Gastroesophageal sphincter (tissue), 4 donors: ENCODE measurements around the gene CLNS1A. TPM values are rescaled to one million over a fixed set of nuclear protein-coding genes. Genes with fewer than 3 reads are reported as not detected.

Experiments
- ATAC-seq: fragments of 150-250 bp; one replicate; pipeline ENCODE4 v1.9.1; 2016; ENCODE audit warnings: mild to moderate bottlenecking, moderate library complexity
- H3K27ac ChIP-seq, 4 donors: fragments of 200-600 bp; sonication (generic) in 3 of 4; 1 replicate in 3 of 4; 2 replicates in 1 of 4; pipeline ENCODE4 v1.5.1; 2016 to 2019
- H3K27me3 ChIP-seq: fragments of 200-600 bp; sonication (generic); one replicate; pipeline ENCODE4 v1.5.1; 2019
- H3K36me3 ChIP-seq, 2 donors: fragments of 200-600 bp; sonication (generic); one replicate each; pipeline ENCODE4 v1.5.1; 2019; ENCODE audit warnings: control low read depth in 1 of 2
- H3K4me1 ChIP-seq, 3 donors: fragments of 200-600 bp; sonication (generic); 1 replicate in 2 of 3; 2 replicates in 1 of 3; pipeline ENCODE4 v1.5.1; 2016 to 2019; ENCODE audit warnings: control low read depth in 2 of 3
- H3K4me3 ChIP-seq, 2 donors: fragments of 200-600 bp; sonication (generic); one replicate each; pipeline ENCODE4 v1.5.1; 2019; ENCODE audit warnings: mild to moderate bottlenecking in 1 of 2, moderate library complexity in 1 of 2
- H3K9me3 ChIP-seq, 3 donors: fragments of 200-600 bp; sonication (generic); one replicate each; pipeline ENCODE4 v1.5.1; 2017 to 2019; ENCODE audit warnings: control low read depth in 2 of 3
- CTCF ChIP-seq, 4 experiments: fragments of 200-600 bp in 2 of 4; fragments of 450-650 bp in 2 of 4; sonication (generic) in 1 of 4; IDR thresholded peaks; one replicate each; pipeline ENCODE4 v1.5.1; 2017 to 2019; ENCODE audit warnings: antibody characterized with exemption in 4 of 4, mild to moderate bottlenecking in 2 of 4, moderate library complexity in 2 of 4
- EP300 ChIP-seq: sonication (generic); formaldehyde crosslinking; IDR thresholded peaks from one replicate; pipeline ENCODE4 v1.6.1; 2017; ENCODE audit warnings: antibody characterized with exemption, mild to moderate bottlenecking
- POLR2A ChIP-seq, 2 donors: fragments of 450-650 bp; IDR thresholded peaks; one replicate each; pipeline ENCODE4 v1.6.1; 2017; ENCODE audit warnings: antibody characterized with exemption in 2 of 2, mild to moderate bottlenecking in 2 of 2, moderate library complexity in 1 of 2
- POLR2AphosphoS5 ChIP-seq: sonication (generic); formaldehyde crosslinking; IDR thresholded peaks from one replicate; pipeline ENCODE4 v1.6.1; 2017; ENCODE audit warnings: antibody characterized with exemption
- WGBS, 2 donors: methylation state at CpG; one replicate each; pipeline ENCODE4 v1.1.5; 2018; ENCODE audit warnings: low coverage in 1 of 2; 5-methylcytosine and 5-hydroxymethylcytosine counted together
- total RNA-seq, 4 donors: library from RNA; depleted of rRNA; stranded (reverse); fragments of >200 nt; gene quantifications; one replicate each; pipeline ENCODE4 v1.1.0, GENCODE V29; 2016

The CLNS1A gene
- total RNA-seq, 4 donors from 2014 or later: 53.6 to 98.6 (median 79.9) TPM

- 77 to 86% methylated on average over 4 of the region's 4 CpGs for WGBS, 2 donors
- Histone ChIP-seq H3K4me3 (no peak overlapping the region), H3K27me3 (no peaks in the 10 kb centered on the region), H3K4me1 (no peaks in the 10 kb centered on the region), H3K36me3 (no peaks in the 10 kb centered on the region), H3K9me3 (no peaks in the 10 kb centered on the region), H3K27ac (no peak overlapping the region)
- TF ChIP-seq POLR2A (IDR thresholded peaks at IDR 0.05) (no peak), EP300 (no peak), POLR2AphosphoS5 (no peak), CTCF (IDR thresholded peaks at IDR 0.05) (no peak)
- no peak for ATAC-seq
Observed at GRCh38 chr11:77658213-77659013, 20.8 kb upstream of the CLNS1A start.

- no peak overlapping the region for H3K27ac ChIP-seq
- no peaks in the 10 kb centered on the region for H3K9me3 ChIP-seq
- H3K4me3 ChIP-seq: no peak overlapping the region
- no peaks in the 10 kb centered on the region for H3K4me1 ChIP-seq
- no peak for ATAC-seq
- TF ChIP-seq EP300: no peak
- TF ChIP-seq POLR2AphosphoS5: no peak
- TF ChIP-seq CTCF (IDR thresholded peaks at IDR 0.05): no peak
- no peak for TF ChIP-seq POLR2A (IDR thresholded peaks at IDR 0.05)
- 85 to 92% methylated on average over 4 to 7 of the region's 7 CpGs for WGBS, 2 donors
- no peaks in the 10 kb centered on the region for H3K36me3 ChIP-seq
- H3K27me3 ChIP-seq: no peaks in the 10 kb centered on the region
Observed at GRCh38 chr11:77656362-77656761, 18.8 kb upstream of the CLNS1A start.

- Histone ChIP-seq H3K9me3 (no peaks in the 10 kb centered on the region), H3K36me3 (no peaks in the 10 kb centered on the region), H3K4me3 (no peak overlapping the region), H3K27ac (no peak overlapping the region), H3K27me3 (no peaks in the 10 kb centered on the region), H3K4me1 (no peaks in the 10 kb centered on the region)
- TF ChIP-seq POLR2A (IDR thresholded peaks at IDR 0.05) (no peak), EP300 (no peak), CTCF (IDR thresholded peaks at IDR 0.05) (no peak), POLR2AphosphoS5 (no peak)
- WGBS, 2 donors: 73 to 85% methylated on average over 4 of the region's 4 CpGs
- ATAC-seq: no peak
Observed at GRCh38 chr11:77654770-77655434, 17.3 kb upstream of the CLNS1A start.

GRCh38 chr11:77650123-77650522 is 12.5 kb upstream of the CLNS1A start:
- Histone ChIP-seq H3K27me3 (no peaks in the 10 kb centered on the region), H3K4me1 (no peaks in the 10 kb centered on the region), H3K36me3 (no peaks in the 10 kb centered on the region), H3K4me3 (no peak overlapping the region), H3K27ac (no peak overlapping the region), H3K9me3 (no peaks in the 10 kb centered on the region)
- 59 to 93% methylated on average over 2 of the region's 3 CpGs for WGBS, 2 donors
- no peak for ATAC-seq
- TF ChIP-seq CTCF (IDR thresholded peaks at IDR 0.05) (no peak), POLR2A (IDR thresholded peaks at IDR 0.05) (no peak), EP300 (no peak), POLR2AphosphoS5 (no peak)
